D721Med (cell line): Measurements from ENCODE around the gene JMJD1C.

ENCODE experiments used
- DNase-seq: peaks from one replicate; pipeline ENCODE4 v3.0.0; 2011; ENCODE audit warnings: low spot score; ENCODE audit not compliant: insufficient read length
- FAIRE-seq: peaks from 2 replicates; lab custom pipeline; 2011; peaks lifted over from hg19 to GRCh38; lab: Jason Lieb, UNC
- CTCF ChIP-seq: IDR thresholded peaks from 2 replicates; pipeline ENCODE4 v1.5.1; 2012; ENCODE audit warnings: mild to moderate bottlenecking, control low read depth; ENCODE audit not compliant: insufficient read depth; ENCODE audit errors: missing control alignments

Gene JMJD1C

DNA sequence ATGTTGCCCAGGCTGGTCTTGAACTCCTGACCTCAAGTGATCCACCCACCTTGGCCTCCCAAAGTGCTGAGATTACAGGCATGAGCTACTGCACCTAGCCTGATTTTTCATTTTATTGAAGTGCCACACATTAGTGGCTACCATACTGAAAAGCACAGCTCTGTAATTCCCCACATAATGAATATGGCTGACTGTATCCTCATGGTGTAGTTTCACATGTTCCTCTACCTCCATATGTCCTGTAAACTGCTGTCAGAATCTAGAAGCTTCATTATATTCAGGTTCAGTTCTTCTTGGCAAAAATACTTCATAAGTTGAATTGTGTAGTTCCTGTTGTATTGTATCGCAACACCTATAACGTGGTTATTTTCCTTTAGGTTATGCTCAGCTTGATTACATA, 11.1 kb downstream of the JMJD1C start:
- DNase-seq (no peak), FAIRE-seq (no peak)
- TF ChIP-seq CTCF: no peak

DNA sequence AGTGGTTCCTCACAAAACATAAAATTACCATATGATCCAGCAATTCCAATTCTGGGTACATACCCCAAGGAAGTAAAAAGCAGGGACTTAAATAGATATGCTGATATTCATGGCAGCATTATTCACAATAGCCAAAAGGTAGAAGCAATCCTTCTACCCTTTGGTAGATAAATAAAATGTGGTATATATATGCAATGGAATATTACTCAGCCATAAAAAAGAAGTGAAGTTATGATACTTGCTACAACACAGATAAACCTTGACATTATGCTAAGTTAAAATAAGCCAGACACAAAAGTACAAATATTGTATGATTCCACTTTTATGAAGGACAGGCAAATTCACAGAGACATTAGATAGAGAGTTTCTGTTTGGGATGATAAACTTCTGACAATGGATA, 13.3 kb downstream of the JMJD1C start:
- FAIRE-seq (no peak), DNase-seq (no peak)
- no peak for TF ChIP-seq CTCF

- FAIRE-seq: no peak
- no peak for TF ChIP-seq CTCF
- no peak for DNase-seq
These were observed 18.9 kb downstream of the JMJD1C start for GRCh38 chr10:63446716-63447440.

GRCh38 chr10:63441404-63441803, 24.4 kb downstream of the JMJD1C start:
- FAIRE-seq (no peak), DNase-seq (no peak)
- TF ChIP-seq CTCF: no peak

DNA sequence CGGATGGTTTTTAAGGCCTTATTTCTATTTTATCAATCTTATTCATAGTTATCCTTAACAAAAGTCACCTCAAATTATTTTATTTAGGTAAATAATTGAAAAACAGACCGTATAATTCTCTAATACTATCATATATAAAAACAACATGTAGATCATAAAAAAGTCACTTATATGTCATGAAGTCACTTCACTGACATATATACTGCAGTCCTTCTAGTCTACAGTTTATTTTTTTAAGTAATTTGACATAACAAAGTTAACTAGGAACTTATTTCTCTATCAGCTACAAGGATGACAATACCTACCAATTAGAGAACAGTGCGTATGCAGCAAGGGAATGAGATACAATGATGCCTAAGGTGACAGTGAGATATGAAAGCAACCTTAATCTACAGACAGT, 26.2 kb downstream of the JMJD1C start:
- DNase-seq (no peak), FAIRE-seq (no peak)
- no peak for TF ChIP-seq CTCF

GRCh38 chr10:63438506-63439498, 27.0 kb downstream of the JMJD1C start:
- DNase-seq (no peak), FAIRE-seq (no peak)
- TF ChIP-seq CTCF: no peak
